ENCODE measurements around the gene TAAR8. TPM values are rescaled to one million over a fixed set of nuclear protein-coding genes. Genes with fewer than 3 reads are reported as not detected.

The TAAR8 gene
- polyA plus RNA-seq (2012; rRNA removed) = not detected in 2 replicates
- polyA plus RNA-seq (2012; cell fraction: cytosol; rRNA removed) = not detected in 2 replicates
- polyA plus RNA-seq (2012; cell fraction: nucleus; rRNA removed) = not detected in 2 replicates

GRCh38 chr6:132552372-132552771 is at the start of gene TAAR8:
TAAR8 (plus strand) TSS chr6:132552672; CDS start chr6:132552693, 21 bp downstream.
- 5% methylated on average over 2 of the region's 2 CpGs for WGBS (ENCODE audit: low lambda C conversion rate)
- Histone ChIP-seq H3K9me2 (no peaks in the 10 kb centered on the region), H3K9ac (no peak within 1 kb of the TSS), H3K4me1 (ENCODE audit: control insufficient read depth in 1 of 2, insufficient read depth in 2 of 2, low read depth in 1 of 2, low read length in 1 of 2) (no peaks in the 10 kb centered on the region), H3K36me3 (replicated peaks in 1 of 2; ENCODE audit: control insufficient read depth in 1 of 2, insufficient read depth in 2 of 2, low read length in 1 of 2) (no peaks in the 10 kb centered on the region), H3F3A (replicated peaks; ENCODE audit: insufficient read depth) (no peaks in the 10 kb centered on the region), H3K4me2 (no peak within 1 kb of the TSS), H3K9me3 (no peaks in the 10 kb centered on the region), H3K79me2 (ENCODE audit: insufficient read depth) (no peaks in the 10 kb centered on the region), H3K27me3 (ENCODE audit: insufficient read depth) (peaks cover 18% of the 10 kb centered on the region), H4K20me1 (ENCODE audit: insufficient read depth) (no peaks in the 10 kb centered on the region), H3K4me3 (ENCODE audit: low read depth in 2 of 2, low read length in 1 of 2) (no peak within 1 kb of the TSS), H2AFZ (ENCODE audit: low read depth) (no peak within 1 kb of the TSS), H3K27ac (ENCODE audit: low read depth in 2 of 2, low read length in 1 of 2) (no peak within 1 kb of the TSS)
- DNase-seq = no peak
- POLR2A ChIA-PET = no interaction called here
- CTCF ChIA-PET = interaction anchor here (1.5 to 2.9 kb wide), 3 partner anchors 11 to 273 kb away, joined by 3 to 11 read pairs (median 4); no protein-coding TSS in a partner anchor
- no peak for TF ChIP-seq SMC3 (IDR thresholded peaks at IDR 0.05; ENCODE audit: low read depth, low read length)
- no peak for TF ChIP-seq ZBTB33 (IDR thresholded peaks at IDR 0.05; ENCODE audit: borderline replicate concordance, low read depth)
- no peak for TF ChIP-seq MEF2A (IDR thresholded peaks at IDR 0.05; ENCODE audit: borderline replicate concordance, low read depth)
- TF ChIP-seq JUND (IDR thresholded peaks at IDR 0.05) = no peak
- no peak for TF ChIP-seq CHD2 (IDR thresholded peaks at IDR 0.05; ENCODE audit: low read length, partially characterized antibody)
- no peak for TF ChIP-seq MAX (IDR thresholded peaks at IDR 0.05; ENCODE audit: low read depth)

- H3K9me2 ChIP-seq = no peaks in the 10 kb centered on the region
- H2AFZ ChIP-seq (ENCODE audit: low read depth) = no peak overlapping the region
- TF ChIP-seq FOXM1 (IDR thresholded peaks at IDR 0.05; ENCODE audit: low read depth) = no peak
- no peak for TF ChIP-seq JUND (IDR thresholded peaks at IDR 0.05)
- TF ChIP-seq USF1 (IDR thresholded peaks at IDR 0.05; ENCODE audit: borderline replicate concordance, low read depth) = no peak
- no peak for TF ChIP-seq FOSL2 (IDR thresholded peaks at IDR 0.05; ENCODE audit: borderline replicate concordance, low read depth)
- no peak for TF ChIP-seq NRF1 (IDR thresholded peaks at IDR 0.05; ENCODE audit: low read depth, low read length)
- no peaks in the 10 kb centered on the region for H3K9me3 ChIP-seq
- no peak overlapping the region for H3K4me3 ChIP-seq (ENCODE audit: low read depth in 2 of 2, low read length in 1 of 2)
- no peak for DNase-seq
- peaks cover 33% of the 10 kb centered on the region; the same call in 1 of the 2 replicates for H3K79me2 ChIP-seq (ENCODE audit: insufficient read depth)
- peaks cover 3% of the 10 kb centered on the region for H3F3A ChIP-seq (replicated peaks; ENCODE audit: insufficient read depth)
- no peak overlapping the region for H3K27ac ChIP-seq (ENCODE audit: low read depth in 2 of 2, low read length in 1 of 2)
- H4K20me1 ChIP-seq (ENCODE audit: insufficient read depth) = peaks cover 7% of the 10 kb centered on the region
- H3K4me2 ChIP-seq = no peak overlapping the region
- H3K4me1 ChIP-seq (ENCODE audit: control insufficient read depth in 1 of 2, insufficient read depth in 2 of 2, low read depth in 1 of 2, low read length in 1 of 2) = no peaks in the 10 kb centered on the region
- WGBS (ENCODE audit: low lambda C conversion rate) = 93% methylated on average over 5 of the region's 5 CpGs
- H3K9ac ChIP-seq = no peak overlapping the region
- H3K36me3 ChIP-seq (replicated peaks in 1 of 2; ENCODE audit: control insufficient read depth in 1 of 2, insufficient read depth in 2 of 2, low read length in 1 of 2) = peaks cover 3 to 7% of the 10 kb centered on the region in 2 experiments
- no peaks in the 10 kb centered on the region for H3K27me3 ChIP-seq (ENCODE audit: insufficient read depth)
- ChIA-PET CTCF (interaction anchor here (1.2 kb wide), 1 partner anchor 225 kb away, joined by 3 read pairs; no protein-coding TSS in a partner anchor), POLR2A (no interaction called here)
Observed at GRCh38 chr6:132504757-132505156, 47.7 kb upstream of the TAAR8 start.

Measured in SK-N-SH (cell line).